Stomach (tissue), 9 donors: Measurements from ENCODE around the gene WDR5. TPM values are rescaled to one million over a fixed set of nuclear protein-coding genes. Genes with fewer than 3 reads are reported as not detected.

Experiments
- DNase-seq, 2 donors: peaks; one replicate each; pipeline versions ENCODE4 v3.0.0 to v3.0.0-alpha.2; 2013 to 2019
- H3K27ac ChIP-seq, 5 donors: fragments of 200-600 bp in 4 of 5; sonication (generic) in 4 of 5; one replicate each; pipeline ENCODE4 v1.5.1; 2013 to 2019; ENCODE audit warnings: mild to moderate bottlenecking in 1 of 5, moderate library complexity in 1 of 5
- H3K27me3 ChIP-seq, 3 donors: fragments of 200-600 bp; sonication (generic); one replicate each; pipeline ENCODE4 v1.5.1; 2017 to 2019; ENCODE audit warnings: mixed run types in 1 of 3
- H3K36me3 ChIP-seq, 4 donors: fragments of 200-600 bp; sonication (generic); 1 replicate in 3 of 4; 2 replicates in 1 of 4; pipeline ENCODE4 v1.5.1; 2016 to 2019
- H3K4me1 ChIP-seq, 4 donors: fragments of 200-600 bp; sonication (generic); one replicate each; pipeline ENCODE4 v1.5.1; 2016 to 2019
- H3K4me3 ChIP-seq, 4 donors: fragments of 200-600 bp; sonication (generic) in 3 of 4; one replicate each; pipeline ENCODE4 v1.5.1; 2016 to 2019; ENCODE audit warnings: mild to moderate bottlenecking in 1 of 4
- H3K9me3 ChIP-seq, 4 donors: fragments of 200-600 bp; sonication (generic); one replicate each; pipeline ENCODE4 v1.5.1; 2016 to 2019
- EP300 ChIP-seq: sonication (generic); formaldehyde crosslinking; IDR thresholded peaks from one replicate; pipeline ENCODE4 v1.6.1; 2017; ENCODE audit warnings: antibody characterized with exemption
- POLR2A ChIP-seq, 4 donors: fragments of 450-650 bp; IDR thresholded peaks; one replicate each; pipeline ENCODE4 v1.6.1; 2016; ENCODE audit warnings: antibody characterized with exemption in 4 of 4, control low read depth in 2 of 4, mild to moderate bottlenecking in 1 of 4, moderate library complexity in 1 of 4
- POLR2AphosphoS5 ChIP-seq, 3 donors: sonication (generic); formaldehyde crosslinking; IDR thresholded peaks; one replicate each; pipeline ENCODE4 v1.6.1; 2016; ENCODE audit warnings: antibody characterized with exemption in 3 of 3
- WGBS, 5 donors: extraction: QIAGEN DNeasy Blood & Tissue Kit in 3 of 5; methylation state at CpG; one replicate each; pipeline versions ENCODE4 v1.1.5 to v1.1.7; 2013 to 2018; 5-methylcytosine and 5-hydroxymethylcytosine counted together
- intact Hi-C: fragments of 100-400 bp; cut with DNase I; formaldehyde crosslinking; loops from one replicate; pipeline ENCODE4 v1.15.1; 2023; ENCODE audit warnings: low total_unique reads
- polyA plus RNA-seq, 3 donors: library from polyadenylated mRNA; stranded (reverse); fragments of 200-250 nt; gene quantifications; one replicate each; pipeline ENCODE4 v1.2.3, GENCODE V29; 2013
- total RNA-seq, 5 donors: library from RNA; depleted of rRNA; stranded (reverse); fragments of >200 nt; gene quantifications; one replicate each; pipeline versions ENCODE4 v1.1.0 to v1.2.3, GENCODE V29; 2014 to 2016
- TF ChIP-seq, protein P1 (sequence below), 7 experiments: fragments of 450-650 bp in 4 of 7; fragments of 200-600 bp in 3 of 7; sonication (generic) in 3 of 7; IDR thresholded peaks; one replicate each; pipeline ENCODE4 v1.5.1; 2016 to 2019; ENCODE audit warnings: antibody characterized with exemption in 7 of 7, control low read depth in 2 of 7, mild to moderate bottlenecking in 1 of 7
- donor health status: healthy with polysubstance abuse.
- donor health status: Bipolar disorder and iron deficiency.
- donor health status: healthy.

WDR5 gene
- total and polyA plus RNA-seq, 8 donors = 2.3 to 22.3 (median 14.1) TPM

DNA sequence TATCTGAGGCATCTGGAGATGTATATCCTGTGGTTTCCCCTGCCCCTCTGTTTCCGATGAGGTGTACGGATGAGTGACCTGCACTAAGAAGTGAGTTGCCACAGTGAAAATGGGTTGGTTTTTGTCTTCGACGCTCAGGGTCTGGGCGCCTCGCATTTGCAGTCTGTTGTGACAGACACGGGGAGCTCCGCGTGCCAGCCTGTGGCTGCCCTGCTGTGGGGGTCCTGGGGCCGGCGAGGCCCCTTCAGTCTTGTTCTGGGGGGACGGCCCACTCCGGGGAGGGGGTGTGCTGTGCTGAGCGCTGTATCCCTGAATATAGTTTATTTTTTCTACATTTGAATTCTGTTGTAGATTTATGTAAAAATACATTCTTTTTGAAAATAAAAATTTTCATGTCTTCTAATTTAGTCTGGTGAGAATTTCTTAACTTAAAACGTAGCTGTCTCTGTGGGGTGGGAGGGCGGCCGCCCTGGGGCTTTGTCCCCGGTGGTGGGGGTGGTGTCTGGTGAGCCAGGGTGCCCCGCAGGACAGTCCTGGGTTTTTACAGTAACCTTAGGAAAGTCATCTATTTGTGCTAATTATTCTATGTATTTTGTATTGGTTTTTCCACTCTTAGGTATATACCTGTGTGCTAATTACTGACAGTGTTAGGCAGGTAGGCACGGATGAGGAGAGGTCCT lies 23.8 kb downstream of the WDR5 start:
- WGBS, 5 donors = 86 to 94% (median 92%) methylated on average over 20 of the region's 20 CpGs
- no peak for DNase-seq
- no peaks in the 10 kb centered on the region for H3K9me3 ChIP-seq
- no peak overlapping the region for H3K4me3 ChIP-seq
- TF ChIP-seq, protein P1, sequence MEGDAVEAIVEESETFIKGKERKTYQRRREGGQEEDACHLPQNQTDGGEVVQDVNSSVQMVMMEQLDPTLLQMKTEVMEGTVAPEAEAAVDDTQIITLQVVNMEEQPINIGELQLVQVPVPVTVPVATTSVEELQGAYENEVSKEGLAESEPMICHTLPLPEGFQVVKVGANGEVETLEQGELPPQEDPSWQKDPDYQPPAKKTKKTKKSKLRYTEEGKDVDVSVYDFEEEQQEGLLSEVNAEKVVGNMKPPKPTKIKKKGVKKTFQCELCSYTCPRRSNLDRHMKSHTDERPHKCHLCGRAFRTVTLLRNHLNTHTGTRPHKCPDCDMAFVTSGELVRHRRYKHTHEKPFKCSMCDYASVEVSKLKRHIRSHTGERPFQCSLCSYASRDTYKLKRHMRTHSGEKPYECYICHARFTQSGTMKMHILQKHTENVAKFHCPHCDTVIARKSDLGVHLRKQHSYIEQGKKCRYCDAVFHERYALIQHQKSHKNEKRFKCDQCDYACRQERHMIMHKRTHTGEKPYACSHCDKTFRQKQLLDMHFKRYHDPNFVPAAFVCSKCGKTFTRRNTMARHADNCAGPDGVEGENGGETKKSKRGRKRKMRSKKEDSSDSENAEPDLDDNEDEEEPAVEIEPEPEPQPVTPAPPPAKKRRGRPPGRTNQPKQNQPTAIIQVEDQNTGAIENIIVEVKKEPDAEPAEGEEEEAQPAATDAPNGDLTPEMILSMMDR (IDR thresholded peaks at IDR 0.05) = no peak
- no peak for TF ChIP-seq POLR2AphosphoS5 (IDR thresholded peaks at IDR 0.05)
- TF ChIP-seq POLR2A (IDR thresholded peaks at IDR 0.05) = no peak
- TF ChIP-seq EP300 = no peak
- peaks cover 45 to 56% (median 55%) of the 10 kb centered on the region in 4 donors for H3K36me3 ChIP-seq
- H3K27ac ChIP-seq = no peak overlapping the region
- peaks cover 0 to 15% (median 11%) of the 10 kb centered on the region in 4 donors for H3K4me1 ChIP-seq
- no peaks in the 10 kb centered on the region for H3K27me3 ChIP-seq
- intact Hi-C loops = no loop called here

DNA sequence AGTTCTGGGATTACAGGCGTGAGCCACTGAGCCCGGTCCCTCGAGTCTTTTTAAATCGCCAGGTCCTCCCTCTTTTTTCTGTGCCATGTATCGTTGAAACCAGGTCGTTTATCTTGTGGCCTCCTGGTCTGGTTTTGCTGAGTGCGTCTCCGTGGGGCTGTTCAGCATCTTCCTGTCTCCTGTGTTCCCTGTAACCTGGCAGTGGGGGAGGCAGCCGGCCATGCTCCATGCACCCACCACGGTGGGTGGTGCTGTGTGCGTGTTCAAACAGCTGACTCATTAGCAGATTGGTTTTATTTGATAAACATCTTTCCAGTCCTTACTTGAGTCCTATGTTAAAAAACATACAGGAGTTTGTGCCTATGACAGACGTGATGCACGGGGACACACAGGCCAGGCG lies 25.8 kb downstream of the WDR5 start:
- H3K9me3 ChIP-seq = no peaks in the 10 kb centered on the region
- WGBS, 5 donors = 80 to 87% (median 84%) methylated on average over 14 of the region's 14 CpGs
- no peaks in the 10 kb centered on the region for H3K27me3 ChIP-seq
- intact Hi-C loops = no loop called here
- H3K36me3 ChIP-seq = peaks cover 26 to 36% (median 35%) of the 10 kb centered on the region in 4 donors
- H3K4me3 ChIP-seq = no peak overlapping the region
- TF ChIP-seq, protein P1 (IDR thresholded peaks at IDR 0.05) = no peak
- no peak for TF ChIP-seq POLR2AphosphoS5 (IDR thresholded peaks at IDR 0.05)
- no peak for TF ChIP-seq POLR2A (IDR thresholded peaks at IDR 0.05)
- TF ChIP-seq EP300 = no peak
- DNase-seq = no peak
- H3K4me1 ChIP-seq = peaks cover 0 to 15% (median 13%) of the 10 kb centered on the region in 4 donors
- H3K27ac ChIP-seq = no peak overlapping the region

DNA sequence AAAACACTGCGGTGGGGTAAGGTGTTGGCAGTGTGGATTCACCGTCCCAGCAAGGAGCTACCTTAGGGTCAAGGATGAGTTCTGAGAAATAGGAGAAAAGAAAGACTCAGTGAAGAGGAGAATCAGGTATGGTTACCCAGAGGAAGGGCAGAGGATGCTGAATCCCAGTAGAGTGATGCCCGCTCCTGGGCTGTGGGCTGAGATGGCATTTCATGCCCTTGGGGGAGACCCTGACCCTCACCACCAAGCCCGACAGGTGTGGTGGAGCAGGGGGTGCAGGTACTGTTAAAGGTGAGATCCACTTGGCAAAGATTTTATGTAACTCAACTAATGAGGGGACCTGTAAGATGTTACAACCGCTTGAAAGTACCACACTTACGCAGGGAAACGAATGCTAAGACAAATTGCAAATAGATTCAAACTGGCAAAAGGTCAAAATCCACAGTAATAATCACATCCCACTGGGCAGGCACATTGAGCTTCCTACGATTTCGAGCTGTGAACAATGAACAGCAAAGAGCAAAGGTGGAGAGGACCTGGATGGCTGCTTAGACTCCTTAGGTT lies 26.4 kb downstream of the WDR5 start:
- 88 to 94% (median 92%) methylated on average over 9 of the region's 9 CpGs for WGBS, 5 donors

DNA sequence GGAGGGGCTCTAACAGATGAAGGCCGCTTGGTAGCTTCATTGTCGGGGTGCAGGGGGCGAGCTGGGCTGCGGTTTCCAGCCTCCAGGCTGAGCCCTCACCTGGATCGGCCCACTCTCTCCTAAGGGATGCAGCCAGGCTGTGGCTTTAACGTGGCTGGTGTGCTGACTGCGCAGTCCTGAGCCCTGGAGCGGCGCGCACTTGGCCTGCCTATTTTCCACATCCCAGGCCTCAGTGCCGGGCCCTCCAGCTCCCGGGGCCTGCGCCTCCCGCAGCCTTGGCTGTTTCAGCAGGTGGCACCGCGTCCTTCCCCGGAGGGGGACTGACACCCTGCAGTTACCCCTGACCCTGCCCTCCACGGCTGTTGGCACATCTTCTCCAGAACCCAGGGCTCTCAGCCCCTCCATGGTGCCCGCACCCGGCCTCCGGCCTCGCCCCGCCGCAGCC lies 27.1 kb downstream of the WDR5 start:
- intact Hi-C loops = no loop called here
- H3K27ac ChIP-seq = peak overlapping the region in 1 of 5 donors; percentile 83

More for the DNA sequence above, 26.4 kb downstream of the WDR5 start:
- H3K4me1 ChIP-seq = peaks cover 0 to 15% (median 13%) of the 10 kb centered on the region in 4 donors
- no peak overlapping the region for H3K27ac ChIP-seq
- no peak for TF ChIP-seq POLR2A (IDR thresholded peaks at IDR 0.05)
- no peak for TF ChIP-seq POLR2AphosphoS5 (IDR thresholded peaks at IDR 0.05)
- no peak for TF ChIP-seq EP300
- TF ChIP-seq, protein P1 (IDR thresholded peaks at IDR 0.05) = no peak
- peaks cover 19 to 30% (median 29%) of the 10 kb centered on the region in 4 donors for H3K36me3 ChIP-seq
- no peaks in the 10 kb centered on the region for H3K27me3 ChIP-seq
- H3K4me3 ChIP-seq = no peak overlapping the region
- no peaks in the 10 kb centered on the region for H3K9me3 ChIP-seq
- intact Hi-C loops = no loop called here
- no peak for DNase-seq

More for the DNA sequence above, 27.1 kb downstream of the WDR5 start:
- TF ChIP-seq EP300 (no peak), POLR2A (IDR thresholded peaks at IDR 0.05) (no peak), POLR2AphosphoS5 (IDR thresholded peaks at IDR 0.05) (no peak)
- TF ChIP-seq, protein P1 (IDR thresholded peaks at IDR 0.05) = no peak
- no peaks in the 10 kb centered on the region for H3K27me3 ChIP-seq
- 44 to 63% (median 47%) methylated on average over 23 to 24 of the region's 24 CpGs for WGBS, 5 donors
- no peaks in the 10 kb centered on the region for H3K9me3 ChIP-seq
- H3K4me3 ChIP-seq = no peak overlapping the region
- H3K36me3 ChIP-seq = peaks cover 13 to 23% (median 22%) of the 10 kb centered on the region in 4 donors
- DNase-seq = no peak
- H3K4me1 ChIP-seq = peaks cover 0 to 15% (median 13%) of the 10 kb centered on the region in 4 donors
